GM18870 (cell line): ENCODE data around the gene LYZL1.
"Not testable (repeated sequence)": the region's sequence is repeated elsewhere in the genome, so short reads cannot be mapped to it uniquely, and the experiment has no call there.

Experiments
- ATAC-seq: cut with Tn5 transposase; IDR thresholded peaks from one replicate; pipeline ENCODE4 v1.9.1; 2021; ENCODE audit warnings: moderate library complexity; ENCODE audit not compliant: unreplicated experiment

LYZL1 gene

GRCh38 chr10:29288906-29289305 is at the start of gene LYZL1:
Gene LYZL1 (plus strand): TSS chr10:29289070. CDS start chr10:29291868, 2,798 bp downstream.
- not testable (repeated sequence) for ATAC-seq

- ATAC-seq, result no peak
Measured at GRCh38 chr10:29239569-29240472, 49.0 kb upstream of the LYZL1 start.

- ATAC-seq, result no peak
Measured at GRCh38 chr10:29240986-29241660, 47.7 kb upstream of the LYZL1 start.

GRCh38 chr10:29241925-29242324 is 46.9 kb upstream of the LYZL1 start:
- ATAC-seq, result no peak

DNA sequence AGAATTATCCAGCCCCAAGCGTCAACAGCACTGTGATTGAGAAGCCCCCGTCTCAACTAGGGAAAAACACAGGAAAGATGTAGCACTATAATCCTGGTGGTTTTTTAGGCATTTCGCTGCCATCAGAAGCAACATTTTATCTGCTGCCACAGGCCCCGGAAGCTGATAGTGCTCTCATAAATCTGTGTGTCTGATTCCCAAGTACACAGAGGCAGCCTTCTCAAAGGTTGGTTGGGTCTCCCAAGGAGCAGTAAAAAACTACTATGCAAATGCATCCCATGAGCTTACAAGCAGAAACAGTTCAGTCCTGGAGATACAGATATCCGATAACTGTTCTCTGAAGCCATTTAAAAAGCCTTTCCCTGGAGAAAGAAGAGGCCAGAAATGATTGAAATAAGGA is 45.8 kb upstream of the LYZL1 start:
- no peak for ATAC-seq

GRCh38 chr10:29243750-29244149 is 45.1 kb upstream of the LYZL1 start:
- ATAC-seq, result no peak

DNA sequence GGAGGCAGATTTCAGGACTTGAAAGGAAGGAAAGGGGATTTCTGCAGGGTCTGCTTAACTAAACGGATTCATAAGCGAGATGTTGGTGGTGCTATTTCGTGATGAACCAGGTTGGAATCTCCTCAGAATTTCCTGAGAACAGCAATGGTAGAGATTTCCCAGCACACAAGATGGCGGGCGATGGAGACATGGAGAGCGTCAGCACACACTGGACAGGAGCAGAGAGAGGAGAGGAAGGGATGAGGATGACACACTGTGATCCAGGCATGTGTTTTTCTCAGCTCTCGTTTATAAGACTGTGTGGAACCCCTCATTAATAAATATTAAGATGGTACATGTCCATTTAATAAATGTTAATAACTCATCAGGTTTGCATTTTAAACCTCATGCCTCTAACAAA is 43.9 kb upstream of the LYZL1 start:
- no peak for ATAC-seq

- no peak for ATAC-seq
Measured at GRCh38 chr10:29245476-29245875, 43.4 kb upstream of the LYZL1 start.

DNA sequence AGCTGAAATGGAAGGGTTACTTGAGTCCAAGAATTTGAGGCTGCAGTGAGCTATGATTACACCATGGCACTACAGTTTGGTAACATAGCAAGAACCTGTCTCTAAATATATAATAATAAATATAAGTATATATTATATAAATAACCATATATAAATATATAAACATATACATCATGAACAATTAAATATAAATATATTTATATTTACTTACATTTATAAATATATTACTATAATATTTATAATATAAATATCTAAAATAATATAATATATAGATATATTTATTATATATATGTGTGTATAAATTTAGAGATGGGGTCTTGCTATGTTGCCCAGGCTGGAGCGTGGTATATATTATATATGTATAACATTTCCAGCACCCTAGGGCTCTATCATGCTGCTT is 42.4 kb upstream of the LYZL1 start:
- ATAC-seq, result no peak

DNA sequence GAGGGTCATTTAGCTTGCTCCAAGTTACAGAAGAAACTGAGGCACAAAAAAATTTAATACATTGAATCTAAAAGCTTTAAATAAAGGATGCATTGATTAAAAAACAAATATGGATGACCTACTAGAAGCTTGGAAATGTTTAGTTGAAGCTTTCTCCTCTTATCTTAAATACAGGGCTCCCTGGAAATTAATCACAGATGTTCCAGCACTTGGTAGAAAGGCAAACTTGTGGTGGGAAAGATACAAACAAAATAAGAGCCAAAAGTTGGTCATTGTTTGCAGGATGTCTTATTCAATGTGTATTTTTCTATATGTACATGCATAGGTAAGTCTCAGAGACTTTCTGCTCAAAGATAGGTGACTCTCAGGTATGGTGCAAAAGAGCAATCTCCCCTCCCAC is 40.7 kb upstream of the LYZL1 start:
- ATAC-seq, result no peak

GRCh38 chr10:29249018-29249417 is 39.9 kb upstream of the LYZL1 start:
- ATAC-seq, result no peak

DNA sequence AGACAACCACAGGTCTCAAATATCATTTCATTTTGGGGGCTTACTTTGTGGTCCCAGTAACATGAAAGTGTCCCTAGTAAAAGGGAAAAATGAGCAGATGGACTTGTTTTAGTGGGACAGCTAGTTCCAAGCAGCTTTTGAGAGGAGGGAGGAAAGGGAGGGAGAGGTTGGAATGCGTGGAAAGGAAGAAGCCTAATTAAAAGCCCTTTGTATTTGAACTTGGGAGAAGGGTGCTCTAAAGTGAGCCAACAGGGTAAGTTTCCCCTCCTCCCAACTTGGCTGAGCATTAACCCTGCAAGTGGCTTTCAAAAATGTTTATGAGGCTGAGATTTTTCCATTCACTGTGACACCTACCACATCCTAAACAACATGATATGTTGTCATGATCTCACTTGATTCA is 38.8 kb upstream of the LYZL1 start:
- no peak for ATAC-seq

DNA sequence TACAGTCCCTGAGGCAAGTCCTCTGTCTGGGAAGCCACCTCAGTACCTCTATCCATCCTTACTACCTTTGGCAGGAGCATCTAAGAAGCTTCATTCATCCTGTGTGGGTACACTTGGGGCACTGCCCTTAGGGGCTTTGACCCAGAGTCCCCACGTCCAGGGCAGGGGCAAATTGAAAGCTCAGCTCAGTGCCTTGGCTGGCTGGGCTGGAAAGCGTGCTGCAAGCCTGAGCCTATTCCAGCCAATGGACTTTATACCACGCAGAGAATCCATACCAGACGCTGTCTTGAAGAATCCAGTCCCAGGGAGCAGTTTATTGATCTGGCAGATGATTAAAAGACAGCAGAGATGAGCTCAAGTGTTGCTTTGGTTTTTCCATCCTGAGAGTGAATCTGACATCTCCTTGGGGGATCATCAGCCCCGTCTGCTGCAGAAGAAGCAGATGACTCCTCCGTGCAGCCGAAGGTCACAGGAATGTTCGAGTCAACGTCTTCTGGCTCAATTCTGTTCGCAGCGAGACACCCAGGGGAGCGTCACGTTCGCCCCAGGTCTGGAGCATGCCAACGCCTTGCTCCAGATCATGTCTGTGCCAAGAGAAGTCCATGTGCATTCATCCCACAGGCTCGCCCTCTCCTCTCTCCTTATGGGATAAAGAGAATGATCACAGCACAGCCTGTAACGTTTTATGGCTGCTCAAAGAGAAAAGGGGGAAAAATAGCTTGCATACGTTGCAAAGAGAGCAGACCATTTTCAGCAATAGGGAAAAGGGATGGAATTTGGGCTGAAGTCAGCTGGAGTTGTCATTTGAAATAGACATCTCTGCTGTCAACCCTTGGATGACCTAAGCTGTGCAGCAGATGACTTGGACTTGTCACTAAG is 35.8 kb upstream of the LYZL1 start:
- ATAC-seq, result no peak

- ATAC-seq, result no peak
Measured at GRCh38 chr10:29253690-29254029, 35.2 kb upstream of the LYZL1 start.

- no peak for ATAC-seq
Measured at GRCh38 chr10:29254123-29255046, 34.5 kb upstream of the LYZL1 start.

DNA sequence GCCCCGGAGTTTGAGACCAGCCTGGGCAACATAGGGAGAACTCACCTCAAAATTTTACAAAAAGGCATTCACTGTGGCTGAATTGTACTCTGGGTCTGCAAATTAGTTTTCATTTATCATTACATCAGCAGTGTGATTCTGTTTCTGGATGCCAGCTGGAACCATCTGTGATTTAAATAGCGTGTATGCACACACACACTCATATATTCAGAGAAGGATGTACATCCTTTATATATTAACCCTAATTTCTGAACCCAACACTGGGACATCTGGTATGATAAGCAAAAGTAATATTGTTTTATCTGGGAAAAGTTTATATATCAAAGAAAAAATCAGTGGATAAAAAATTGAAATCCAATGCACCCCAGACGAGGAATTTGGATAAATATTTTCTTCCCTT is 33.8 kb upstream of the LYZL1 start:
- ATAC-seq, result no peak

GRCh38 chr10:29256019-29256418 is 32.9 kb upstream of the LYZL1 start:
- ATAC-seq, result no peak

DNA sequence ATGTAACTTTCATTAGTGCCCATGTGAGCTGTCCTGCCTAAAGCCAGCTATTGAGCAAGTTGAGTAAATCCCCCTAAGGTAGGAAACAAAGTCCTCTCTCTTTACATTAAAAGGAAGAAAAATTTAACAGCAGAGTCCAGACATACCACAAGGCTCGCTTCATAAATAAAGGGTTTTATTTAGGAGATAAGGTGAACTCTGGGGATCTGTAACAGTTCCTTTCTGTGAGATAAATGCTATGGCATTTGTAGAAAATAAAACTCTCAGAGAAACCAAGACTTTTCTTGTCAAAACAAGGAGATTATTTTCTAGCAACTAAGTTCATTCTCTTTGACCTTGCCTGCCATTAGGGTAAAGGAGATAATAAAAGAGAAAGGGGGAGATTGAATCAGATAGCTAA is 32.3 kb upstream of the LYZL1 start:
- ATAC-seq, result no peak

GRCh38 chr10:29257106-29257783 is 31.6 kb upstream of the LYZL1 start:
- no peak for ATAC-seq

GRCh38 chr10:29257784-29258135 is 31.1 kb upstream of the LYZL1 start:
- no peak for ATAC-seq
